Measurements from ENCODE around the gene DDI2. TPM values are rescaled to one million over a fixed set of nuclear protein-coding genes. Genes with fewer than 3 reads are reported as not detected.

Gene DDI2
- total and polyA plus RNA-seq, 2 experiments from 2014 or later: 5.6 to 27.4 TPM

DNA sequence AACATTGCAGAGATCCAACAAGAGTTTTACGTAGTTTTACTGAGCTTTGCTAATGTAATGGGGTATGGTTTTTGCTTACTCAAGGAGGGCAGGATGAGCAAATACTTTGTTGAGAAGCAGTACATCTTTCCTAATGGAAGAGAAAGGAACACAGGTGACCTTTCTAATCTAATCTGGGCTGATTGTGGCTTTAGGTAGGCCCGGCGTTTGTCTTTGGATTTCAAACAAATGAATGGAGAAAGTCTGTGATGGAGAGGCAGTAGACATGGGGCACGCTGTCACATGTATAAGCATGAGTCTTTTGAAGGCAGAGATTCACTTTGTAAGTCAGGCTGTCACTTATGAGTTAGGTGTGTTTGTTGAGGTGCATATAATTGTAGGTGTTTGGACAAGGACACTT, 68.6 kb downstream of the DDI2 start:
- Histone ChIP-seq H3K27me3 (no peaks in the 10 kb centered on the region), H2AFZ (no peak overlapping the region), H3K9me2 (replicated peaks; ENCODE audit: insufficient read depth) (no peaks in the 10 kb centered on the region), H3K4me2 (peak overlapping the region; percentile 84), H3K9me3 (ENCODE audit: low read depth) (no peaks in the 10 kb centered on the region), H3K27ac (peak overlapping the region; percentile 95), H3K4me1 (ENCODE audit: insufficient read depth) (peaks cover 14% of the 10 kb centered on the region), H3K4me3 (peak overlapping the region; percentile 100), H4K20me1 (ENCODE audit: insufficient read depth, poor library complexity, severe bottlenecking) (peaks cover 28% of the 10 kb centered on the region), H3K36me3 (replicated peaks; ENCODE audit: insufficient read depth, low read depth) (no peaks in the 10 kb centered on the region), H3K79me2 (peaks cover 71% of the 10 kb centered on the region)
- WGBS (ENCODE audit: low lambda C conversion rate, missing lambda C conversion rate): 37% methylated on average over 4 of the region's 4 CpGs
- no peak for TF ChIP-seq EZH2 (IDR thresholded peaks at IDR 0.05; ENCODE audit: borderline replicate concordance)
- no peak for DNase-seq (ENCODE audit: low spot score)

DNA sequence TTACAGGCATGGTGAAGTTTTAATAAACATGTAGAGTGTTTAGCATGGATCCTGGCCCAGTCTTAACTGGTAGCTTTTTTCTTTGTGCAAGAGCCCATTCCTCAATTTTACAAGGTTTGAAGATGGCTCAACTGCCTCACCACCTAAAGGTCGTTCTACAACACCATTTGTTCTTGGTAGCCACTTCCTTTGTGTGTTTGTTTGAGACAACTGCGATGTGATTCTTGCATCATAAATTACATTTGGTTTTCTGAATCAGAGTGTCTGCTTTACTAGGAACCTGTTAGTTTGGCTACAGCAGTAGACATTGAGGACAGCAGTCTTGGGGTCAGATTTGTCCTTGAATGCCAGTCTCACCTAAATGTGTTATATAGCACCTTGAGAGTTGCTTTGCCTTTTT, 70.2 kb downstream of the DDI2 start:
- H4K20me1 ChIP-seq (ENCODE audit: insufficient read depth, poor library complexity, severe bottlenecking): peaks cover 43% of the 10 kb centered on the region
- H3K27ac ChIP-seq: no peak overlapping the region
- no peaks in the 10 kb centered on the region for H3K9me3 ChIP-seq (ENCODE audit: low read depth)
- H3K9me2 ChIP-seq (replicated peaks; ENCODE audit: insufficient read depth): no peaks in the 10 kb centered on the region
- no peaks in the 10 kb centered on the region for H3K36me3 ChIP-seq (replicated peaks; ENCODE audit: insufficient read depth, low read depth)
- 82% methylated on average over 2 of the region's 2 CpGs for WGBS (ENCODE audit: low lambda C conversion rate, missing lambda C conversion rate)
- no peak for TF ChIP-seq EZH2phosphoT487 (IDR thresholded peaks at IDR 0.05; ENCODE audit: low read depth, severe bottlenecking, unreplicated experiment)
- TF ChIP-seq EZH2 (IDR thresholded peaks at IDR 0.05; ENCODE audit: borderline replicate concordance): no peak
- TF ChIP-seq, protein P1, sequence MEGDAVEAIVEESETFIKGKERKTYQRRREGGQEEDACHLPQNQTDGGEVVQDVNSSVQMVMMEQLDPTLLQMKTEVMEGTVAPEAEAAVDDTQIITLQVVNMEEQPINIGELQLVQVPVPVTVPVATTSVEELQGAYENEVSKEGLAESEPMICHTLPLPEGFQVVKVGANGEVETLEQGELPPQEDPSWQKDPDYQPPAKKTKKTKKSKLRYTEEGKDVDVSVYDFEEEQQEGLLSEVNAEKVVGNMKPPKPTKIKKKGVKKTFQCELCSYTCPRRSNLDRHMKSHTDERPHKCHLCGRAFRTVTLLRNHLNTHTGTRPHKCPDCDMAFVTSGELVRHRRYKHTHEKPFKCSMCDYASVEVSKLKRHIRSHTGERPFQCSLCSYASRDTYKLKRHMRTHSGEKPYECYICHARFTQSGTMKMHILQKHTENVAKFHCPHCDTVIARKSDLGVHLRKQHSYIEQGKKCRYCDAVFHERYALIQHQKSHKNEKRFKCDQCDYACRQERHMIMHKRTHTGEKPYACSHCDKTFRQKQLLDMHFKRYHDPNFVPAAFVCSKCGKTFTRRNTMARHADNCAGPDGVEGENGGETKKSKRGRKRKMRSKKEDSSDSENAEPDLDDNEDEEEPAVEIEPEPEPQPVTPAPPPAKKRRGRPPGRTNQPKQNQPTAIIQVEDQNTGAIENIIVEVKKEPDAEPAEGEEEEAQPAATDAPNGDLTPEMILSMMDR (IDR thresholded peaks at IDR 0.05; ENCODE audit: poor library complexity): no peak
- H3K4me2 ChIP-seq: no peak overlapping the region
- no peaks in the 10 kb centered on the region for H3K27me3 ChIP-seq
- H2AFZ ChIP-seq: no peak overlapping the region
- no peak overlapping the region for H3K4me3 ChIP-seq
- DNase-seq (ENCODE audit: low spot score): no peak
- peaks cover 88% of the 10 kb centered on the region for H3K79me2 ChIP-seq
- peaks cover 17% of the 10 kb centered on the region for H3K4me1 ChIP-seq (ENCODE audit: insufficient read depth)

DNA sequence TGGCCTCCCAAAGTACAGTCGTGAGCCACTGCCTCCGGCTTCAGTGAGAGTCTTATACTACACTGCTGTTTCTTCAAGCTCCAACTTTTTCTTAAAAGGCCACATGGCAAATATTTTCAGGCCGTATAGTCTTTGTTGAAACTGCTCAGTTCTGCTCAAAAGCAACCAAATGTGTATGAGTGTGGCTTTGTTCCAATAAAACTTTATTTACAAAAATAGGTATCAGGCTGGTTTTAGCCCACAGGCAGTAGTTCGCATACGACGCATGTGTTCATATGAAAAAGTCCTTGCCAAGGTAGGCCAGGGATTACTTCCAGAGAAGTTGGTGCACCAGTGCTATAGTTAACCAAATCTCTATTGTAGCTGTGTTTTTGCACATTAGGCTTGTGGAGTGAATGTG, 73.1 kb downstream of the DDI2 start:
- no peak for DNase-seq (ENCODE audit: low spot score)
- H3K9me2 ChIP-seq (replicated peaks; ENCODE audit: insufficient read depth): no peaks in the 10 kb centered on the region
- H3K4me2 ChIP-seq: no peak overlapping the region
- no peak overlapping the region for H2AFZ ChIP-seq
- H3K4me3 ChIP-seq: no peak overlapping the region
- H3K79me2 ChIP-seq: peaks cover 100% of the 10 kb centered on the region
- TF ChIP-seq, protein P1 (IDR thresholded peaks at IDR 0.05; ENCODE audit: poor library complexity): no peak
- TF ChIP-seq EZH2phosphoT487 (IDR thresholded peaks at IDR 0.05; ENCODE audit: low read depth, severe bottlenecking, unreplicated experiment) (no peak), EZH2 (IDR thresholded peaks at IDR 0.05; ENCODE audit: borderline replicate concordance) (no peak)
- no peaks in the 10 kb centered on the region for H3K27me3 ChIP-seq
- H3K36me3 ChIP-seq (replicated peaks; ENCODE audit: insufficient read depth, low read depth): no peaks in the 10 kb centered on the region
- WGBS (ENCODE audit: low lambda C conversion rate, missing lambda C conversion rate): 97% methylated on average over 6 of the region's 6 CpGs
- H3K4me1 ChIP-seq (ENCODE audit: insufficient read depth): peaks cover 11% of the 10 kb centered on the region
- peaks cover 48% of the 10 kb centered on the region for H4K20me1 ChIP-seq (ENCODE audit: insufficient read depth, poor library complexity, severe bottlenecking)
- no peaks in the 10 kb centered on the region for H3K9me3 ChIP-seq (ENCODE audit: low read depth)
- H3K27ac ChIP-seq: no peak overlapping the region

DNA sequence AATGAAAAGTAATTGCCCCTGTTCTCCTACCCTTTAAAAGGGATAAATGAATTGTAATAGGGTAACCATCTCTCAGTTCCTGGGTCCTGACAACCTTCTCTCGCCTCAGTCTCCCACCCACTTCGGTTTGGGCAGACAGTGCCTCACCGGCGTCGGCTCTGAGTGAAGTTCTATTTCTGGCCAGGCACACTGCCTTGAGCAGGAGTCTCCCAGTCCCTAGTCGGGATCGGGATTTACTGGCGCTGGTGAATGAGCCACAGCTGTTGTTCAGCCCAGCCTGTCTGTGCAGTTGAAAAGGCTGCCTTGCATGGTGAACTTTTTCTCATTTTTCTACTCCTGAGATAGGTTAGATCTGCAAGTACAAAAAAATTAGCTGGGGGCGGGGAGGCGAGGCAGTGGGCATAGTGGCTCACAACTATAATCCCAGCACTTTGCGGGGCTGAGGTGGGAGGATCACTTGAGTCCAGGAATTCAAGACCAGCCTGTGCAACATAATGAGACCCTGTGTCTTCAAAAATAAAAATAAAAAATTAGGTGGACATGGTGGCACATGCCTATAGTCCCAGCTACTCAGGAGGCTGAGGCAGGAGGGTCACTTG, 74.3 kb downstream of the DDI2 start:
- H3K36me3 ChIP-seq (replicated peaks; ENCODE audit: insufficient read depth, low read depth): no peaks in the 10 kb centered on the region
- TF ChIP-seq EZH2phosphoT487 (IDR thresholded peaks at IDR 0.05; ENCODE audit: low read depth, severe bottlenecking, unreplicated experiment) (no peak), EZH2 (IDR thresholded peaks at IDR 0.05; ENCODE audit: borderline replicate concordance) (no peak)
- TF ChIP-seq, protein P1 (IDR thresholded peaks at IDR 0.05; ENCODE audit: poor library complexity): no peak
- H3K27me3 ChIP-seq: no peaks in the 10 kb centered on the region
- 64% methylated on average over 11 of the region's 11 CpGs for WGBS (ENCODE audit: low lambda C conversion rate, missing lambda C conversion rate)
- no peak overlapping the region for H2AFZ ChIP-seq
- H3K79me2 ChIP-seq: peaks cover 100% of the 10 kb centered on the region
- no peaks in the 10 kb centered on the region for H3K9me3 ChIP-seq (ENCODE audit: low read depth)
- no peak overlapping the region for H3K4me2 ChIP-seq
- H3K27ac ChIP-seq: no peak overlapping the region
- peaks cover 3% of the 10 kb centered on the region for H3K4me1 ChIP-seq (ENCODE audit: insufficient read depth)
- H3K9me2 ChIP-seq (replicated peaks; ENCODE audit: insufficient read depth): no peaks in the 10 kb centered on the region
- H4K20me1 ChIP-seq (ENCODE audit: insufficient read depth, poor library complexity, severe bottlenecking): peaks cover 38% of the 10 kb centered on the region
- no peak for DNase-seq (ENCODE audit: low spot score)
- no peak overlapping the region for H3K4me3 ChIP-seq
